ENCODE results near the gene ECSIT.

ECSIT gene

GRCh38 chr19:11499890-11500420, 29.0 kb downstream of the ECSIT start:
- no peak for DNase-seq

GRCh38 chr19:11499220-11499726, 29.7 kb downstream of the ECSIT start:
- DNase-seq: no peak

- DNase-seq: peak; percentile 44 to 46
These were observed 32.4 kb downstream of the ECSIT start for GRCh38 chr19:11496391-11497163.

GRCh38 chr19:11495885-11496284, 33.0 kb downstream of the ECSIT start:
- DNase-seq: no peak

GRCh38 chr19:11495481-11495880, 33.5 kb downstream of the ECSIT start:
- DNase-seq: no peak

- no peak for DNase-seq
These were observed 34.2 kb downstream of the ECSIT start for GRCh38 chr19:11494634-11495285.

GRCh38 chr19:11489378-11489777, 39.6 kb downstream of the ECSIT start:
- no peak for DNase-seq

- no peak for DNase-seq
These were observed 42.1 kb downstream of the ECSIT start for GRCh38 chr19:11486661-11487503.

GRCh38 chr19:11485245-11485837, 43.6 kb downstream of the ECSIT start:
- no peak for DNase-seq

- DNase-seq: no peak
These were observed 45.4 kb downstream of the ECSIT start for GRCh38 chr19:11483366-11484111.

GRCh38 chr19:11482384-11483050, 46.4 kb downstream of the ECSIT start:
- no peak for DNase-seq

GRCh38 chr19:11481534-11482383, 47.2 kb downstream of the ECSIT start:
- DNase-seq: no peak

- no peak for DNase-seq
These were observed 48.0 kb downstream of the ECSIT start, which contains the start of gene ELAVL3 for GRCh38 chr19:11480715-11481533. Gene ELAVL3 (minus strand): TSS chr19:11481046. CDS start chr19:11480608, 438 bp downstream.

GRCh38 chr19:11479898-11480714, 48.8 kb downstream of the ECSIT start:
- no peak for DNase-seq

GRCh38 chr19:11479090-11479897, 49.6 kb downstream of the ECSIT start:
- no peak for DNase-seq

GRCh38 chr19:11478167-11479089, 50.5 kb downstream of the ECSIT start:
- no peak for DNase-seq
